Ovary (tissue), 3 donors: Measurements from ENCODE around the gene JPH3.

Experiments
- CTCF ChIP-seq, 3 donors: fragments of 450-650 bp in 2 of 3; fragments of 200-600 bp in 1 of 3; IDR thresholded peaks; one replicate each; pipeline versions ENCODE4 v1.5.1 to v1.8.0; 2016 to 2022; ENCODE audit warnings: antibody characterized with exemption in 3 of 3, mild to moderate bottlenecking in 1 of 3
- EP300 ChIP-seq: sonication (generic); formaldehyde crosslinking; IDR thresholded peaks from one replicate; pipeline ENCODE4 v1.6.1; 2017; ENCODE audit warnings: antibody characterized with exemption
- POLR2A ChIP-seq: fragments of 450-650 bp; IDR thresholded peaks from one replicate; pipeline ENCODE4 v1.6.1; 2017; ENCODE audit warnings: antibody characterized with exemption, mild to moderate bottlenecking, moderate library complexity
- donor health status: DM: no; HTN: no; CAD: no.

DNA sequence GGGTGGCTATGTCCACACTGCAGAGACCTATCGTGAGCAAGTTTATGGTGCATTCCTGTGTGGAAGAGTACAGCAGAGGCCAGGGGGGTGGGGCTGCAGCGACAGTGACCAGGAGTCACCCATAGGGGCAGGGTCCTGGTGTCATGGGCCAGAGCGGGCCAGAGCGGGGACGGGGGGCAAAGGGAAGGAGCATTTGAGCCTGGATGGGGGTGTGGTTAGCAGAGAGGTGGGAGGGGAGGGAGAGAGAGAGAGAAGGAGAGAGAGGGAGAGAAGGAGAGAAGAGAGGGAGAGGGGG lies 17.8 kb downstream of the JPH3 start:
- TF ChIP-seq CTCF (IDR thresholded peaks at IDR 0.05) (no peak), EP300 (no peak), POLR2A (no peak)
